ENCODE results near the gene WDR4.
"Not testable (repeated sequence)": the region's sequence is repeated elsewhere in the genome, so short reads cannot be mapped to it uniquely, and the experiment has no call there.

WDR4 gene

GRCh38 chr21:42852925-42853570 is 26.3 kb downstream of the WDR4 start:
- DNase-seq (ENCODE audit: low spot score): no peak

- DNase-seq (ENCODE audit: low spot score): no peak
Observed at GRCh38 chr21:42851812-42852665, 27.3 kb downstream of the WDR4 start.

- peak; percentile 47 for DNase-seq (ENCODE audit: low spot score)
Observed at GRCh38 chr21:42850866-42851391, 28.4 kb downstream of the WDR4 start.

- no peak for DNase-seq (ENCODE audit: low spot score)
Observed at GRCh38 chr21:42850463-42850862, 28.9 kb downstream of the WDR4 start.

- DNase-seq (ENCODE audit: low spot score): no peak
Observed at GRCh38 chr21:42849759-42850412, 29.5 kb downstream of the WDR4 start.

GRCh38 chr21:42848932-42849758 is 30.2 kb downstream of the WDR4 start:
- no peak for DNase-seq (ENCODE audit: low spot score)

GRCh38 chr21:42848144-42848931 is 31.0 kb downstream of the WDR4 start:
- not testable (repeated sequence) for DNase-seq (ENCODE audit: low spot score)

GRCh38 chr21:42847726-42848125 is 31.6 kb downstream of the WDR4 start:
- no peak for DNase-seq (ENCODE audit: low spot score)

- DNase-seq (ENCODE audit: low spot score): no peak
Observed at GRCh38 chr21:42847051-42847707, 32.2 kb downstream of the WDR4 start.

GRCh38 chr21:42846221-42846620 is 33.1 kb downstream of the WDR4 start:
- no peak for DNase-seq (ENCODE audit: low spot score)

- no peak for DNase-seq (ENCODE audit: low spot score)
Observed at GRCh38 chr21:42845296-42845965, 33.9 kb downstream of the WDR4 start.

GRCh38 chr21:42844411-42845113 is 34.8 kb downstream of the WDR4 start:
- no peak for DNase-seq (ENCODE audit: low spot score)

- no peak for DNase-seq (ENCODE audit: low spot score)
Observed at GRCh38 chr21:42843056-42843455, 36.3 kb downstream of the WDR4 start.

GRCh38 chr21:42841916-42842655 is 37.3 kb downstream of the WDR4 start:
- DNase-seq (ENCODE audit: low spot score): not testable (repeated sequence)

GRCh38 chr21:42841156-42841915 is 38.0 kb downstream of the WDR4 start:
- no peak for DNase-seq (ENCODE audit: low spot score)

GRCh38 chr21:42840411-42841155 is 38.8 kb downstream of the WDR4 start:
- no peak for DNase-seq (ENCODE audit: low spot score)
